Astrocyte (in vitro differentiated cells and primary cell): ENCODE data around the gene ARID2. TPM values are rescaled to one million over a fixed set of nuclear protein-coding genes. Genes with fewer than 3 reads are reported as not detected.

Experiments
- DNase-seq: peaks from one replicate; pipeline ENCODE4 v3.0.0-alpha.2; 2010; ENCODE audit warnings: low read depth
- FAIRE-seq: peaks from 2 replicates; lab custom pipeline; 2011; peaks lifted over from hg19 to GRCh38; lab: Jason Lieb, UNC
- H2AFZ ChIP-seq: 2 replicates; pipeline ENCODE4 v1.6.0; 2012; ENCODE audit warnings: low read depth, low read length, inconsistent platforms
- H3K27ac ChIP-seq: 2 replicates; pipeline ENCODE4 v1.5.1; 2011; ENCODE audit warnings: low read depth, low read length, inconsistent platforms
- H3K27me3 ChIP-seq: 2 replicates; pipeline ENCODE4 v1.6.0; 2011; ENCODE audit warnings: low read length, inconsistent platforms; ENCODE audit not compliant: insufficient read depth
- H3K36me3 ChIP-seq: 2 replicates; pipeline ENCODE4 v1.5.1; 2011; ENCODE audit warnings: low read length, inconsistent platforms; ENCODE audit not compliant: insufficient read depth
- H3K4me1 ChIP-seq: 2 replicates; pipeline ENCODE4 v1.5.1; 2011; ENCODE audit warnings: low read length, inconsistent platforms; ENCODE audit not compliant: insufficient read depth
- H3K4me2 ChIP-seq: 2 replicates; pipeline ENCODE4 v1.6.0; 2012; ENCODE audit warnings: low read length, inconsistent platforms
- H3K4me3 ChIP-seq: 2 replicates; pipeline ENCODE4 v1.5.1; 2011; ENCODE audit warnings: low read depth, mild to moderate bottlenecking, low read length, inconsistent platforms; ENCODE audit not compliant: insufficient read depth
- H3K79me2 ChIP-seq: 2 replicates; pipeline ENCODE4 v1.6.0; 2012; ENCODE audit warnings: mild to moderate bottlenecking, low read length, inconsistent platforms; ENCODE audit not compliant: insufficient read depth
- H3K9ac ChIP-seq: 2 replicates; pipeline ENCODE4 v1.6.0; 2012; ENCODE audit warnings: mild to moderate bottlenecking, low read length, inconsistent platforms
- H3K9me3 ChIP-seq: 2 replicates; pipeline ENCODE4 v1.5.1; 2012; ENCODE audit warnings: low read depth, mild to moderate bottlenecking, low read length, inconsistent platforms; ENCODE audit not compliant: insufficient read depth
- H4K20me1 ChIP-seq: 2 replicates; pipeline ENCODE4 v1.6.0; 2012; ENCODE audit warnings: low read length, inconsistent platforms; ENCODE audit not compliant: insufficient read depth
- H3K27ac Mint-ChIP-seq: one replicate; pipeline ENCODE4 v1.8.0; 2021; ENCODE audit warnings: mild to moderate bottlenecking, mixed read lengths; ENCODE audit not compliant: unreplicated experiment
- H3K27me3 Mint-ChIP-seq: one replicate; pipeline ENCODE4 v1.8.0; 2021; ENCODE audit warnings: low read depth, mixed read lengths; ENCODE audit not compliant: unreplicated experiment
- H3K36me3 Mint-ChIP-seq: one replicate; pipeline ENCODE4 v1.8.0; 2021; ENCODE audit warnings: low read depth, mixed read lengths; ENCODE audit not compliant: unreplicated experiment
- H3K4me1 Mint-ChIP-seq: one replicate; pipeline ENCODE4 v1.8.0; 2021; ENCODE audit warnings: low read depth, mixed read lengths; ENCODE audit not compliant: unreplicated experiment
- H3K4me3 Mint-ChIP-seq: one replicate; pipeline ENCODE4 v1.8.0; 2021; ENCODE audit warnings: mild to moderate bottlenecking, moderate library complexity, mixed read lengths; ENCODE audit not compliant: unreplicated experiment
- H3K9me3 Mint-ChIP-seq: one replicate; pipeline ENCODE4 v1.8.0; 2021; ENCODE audit warnings: mild to moderate bottlenecking, mixed read lengths; ENCODE audit not compliant: unreplicated experiment
- CTCF ChIP-seq: IDR thresholded peaks from 2 replicates; pipeline ENCODE4 v1.5.1; 2011; ENCODE audit warnings: low read depth, mild to moderate bottlenecking, inconsistent platforms, low read length, moderate library complexity; ENCODE audit not compliant: insufficient read depth
- EZH2 ChIP-seq: IDR thresholded peaks from 2 replicates; pipeline ENCODE4 v1.6.1; 2012; ENCODE audit warnings: mild to moderate bottlenecking, low read length, inconsistent platforms; ENCODE audit not compliant: insufficient read depth
- total RNA-seq: library from RNA; stranded (reverse); gene quantifications from 2 replicates; pipeline ENCODE4 v1.2.1, GENCODE V29; 2021

The ARID2 gene
- total RNA-seq, 1 donor from 2014 or later = 23.8 TPM

GRCh38 chr12:45930369-45930768 lies 200.9 kb downstream of the ARID2 start:
- Histone ChIP-seq H3K4me1 (no peaks in the 10 kb centered on the region), H3K27me3 (no peaks in the 10 kb centered on the region), H3K4me3 (no peak overlapping the region), H3K9ac (no peak overlapping the region), H3K27ac (no peak overlapping the region), H3K9me3 (no peaks in the 10 kb centered on the region), H2AFZ (no peak overlapping the region), H4K20me1 (peaks cover 4% of the 10 kb centered on the region), H3K4me2 (no peak overlapping the region), H3K79me2 (no peaks in the 10 kb centered on the region), H3K36me3 (peaks cover 45% of the 10 kb centered on the region)
- DNase-seq (no peak), FAIRE-seq (no peak)
- Mint-ChIP-seq H3K36me3 (peaks cover 29% of the 10 kb centered on the region), H3K27me3 (no peaks in the 10 kb centered on the region), H3K4me1 (no peaks in the 10 kb centered on the region), H3K4me3 (no peak overlapping the region), H3K9me3 (peaks cover 4% of the 10 kb centered on the region), H3K27ac (no peak overlapping the region)
- no peak for TF ChIP-seq EZH2
- no peak for TF ChIP-seq CTCF

GRCh38 chr12:45933504-45933903 lies 204.0 kb downstream of the ARID2 start:
- H3K27me3 ChIP-seq = no peaks in the 10 kb centered on the region
- H2AFZ ChIP-seq = no peak overlapping the region
- Mint-ChIP-seq H3K36me3 (peaks cover 9% of the 10 kb centered on the region), H3K9me3 (no peaks in the 10 kb centered on the region), H3K27ac (no peak overlapping the region), H3K27me3 (no peaks in the 10 kb centered on the region), H3K4me3 (no peak overlapping the region), H3K4me1 (no peaks in the 10 kb centered on the region)
- no peaks in the 10 kb centered on the region for H3K9me3 ChIP-seq
- no peak for DNase-seq
- H3K4me2 ChIP-seq = no peak overlapping the region
- peaks cover 19% of the 10 kb centered on the region for H3K36me3 ChIP-seq
- H3K4me1 ChIP-seq = no peaks in the 10 kb centered on the region
- FAIRE-seq = no peak
- no peak overlapping the region for H3K4me3 ChIP-seq
- H3K9ac ChIP-seq = no peak overlapping the region
- no peaks in the 10 kb centered on the region for H3K79me2 ChIP-seq
- H3K27ac ChIP-seq = no peak overlapping the region
- TF ChIP-seq CTCF = no peak
- H4K20me1 ChIP-seq = peaks cover 4% of the 10 kb centered on the region

GRCh38 chr12:45934956-45935355 lies 205.4 kb downstream of the ARID2 start:
- Mint-ChIP-seq H3K9me3 (no peaks in the 10 kb centered on the region), H3K4me1 (peaks cover 3% of the 10 kb centered on the region), H3K27me3 (no peaks in the 10 kb centered on the region), H3K36me3 (peaks cover 10% of the 10 kb centered on the region), H3K27ac (no peak overlapping the region), H3K4me3 (no peak overlapping the region)
- Histone ChIP-seq H3K4me3 (no peak overlapping the region), H2AFZ (no peak overlapping the region), H3K36me3 (peaks cover 17% of the 10 kb centered on the region), H3K27me3 (no peaks in the 10 kb centered on the region), H3K9me3 (no peaks in the 10 kb centered on the region), H3K4me1 (no peaks in the 10 kb centered on the region), H3K9ac (no peak overlapping the region), H3K4me2 (no peak overlapping the region), H3K79me2 (no peaks in the 10 kb centered on the region), H3K27ac (no peak overlapping the region), H4K20me1 (peaks cover 4% of the 10 kb centered on the region)
- no peak for FAIRE-seq
- TF ChIP-seq CTCF (no peak), EZH2 (no peak)
- DNase-seq = no peak
